Trophoblast cell (in vitro differentiated cells and primary cell): ENCODE measurements around the gene IBTK.
"Not testable (repeated sequence)": the region's sequence is repeated elsewhere in the genome, so short reads cannot be mapped to it uniquely, and the experiment has no call there.

ENCODE experiments used
- DNase-seq, 2 donors: peaks; one replicate each; pipeline ENCODE4 v3.0.0-alpha.2; 2016
- H2AFZ ChIP-seq: 2 replicates; pipeline ENCODE4 v1.6.1; 2013; ENCODE audit warnings: low read length, moderate library complexity, mild to moderate bottlenecking; ENCODE audit not compliant: insufficient read depth, poor library complexity
- H2AK5ac ChIP-seq: 2 replicates; pipeline ENCODE4 v1.6.1; 2013; ENCODE audit warnings: mild to moderate bottlenecking, low read length
- H2BK120ac ChIP-seq: 2 replicates; pipeline ENCODE4 v1.6.1; 2013; ENCODE audit warnings: low read length, mild to moderate bottlenecking, moderate library complexity; ENCODE audit not compliant: insufficient read depth, poor library complexity
- H2BK12ac ChIP-seq: 2 replicates; pipeline ENCODE4 v1.6.1; 2013; ENCODE audit warnings: mild to moderate bottlenecking, low read length, moderate library complexity
- H2BK5ac ChIP-seq: 2 replicates; pipeline ENCODE4 v1.6.1; 2013; ENCODE audit warnings: low read length, low read depth, moderate library complexity, mild to moderate bottlenecking; ENCODE audit not compliant: poor library complexity
- H3K14ac ChIP-seq: 2 replicates; pipeline ENCODE4 v1.6.1; 2013; ENCODE audit warnings: mild to moderate bottlenecking, low read length
- H3K18ac ChIP-seq: 2 replicates; pipeline ENCODE4 v1.6.1; 2013; ENCODE audit warnings: mild to moderate bottlenecking, low read length
- H3K23ac ChIP-seq: 2 replicates; pipeline ENCODE4 v1.6.1; 2013; ENCODE audit warnings: low read length
- H3K27ac ChIP-seq: 2 replicates; pipeline ENCODE4 v1.5.1; 2013; ENCODE audit warnings: low read depth, mild to moderate bottlenecking, inconsistent platforms, low read length, moderate library complexity
- H3K27me3 ChIP-seq: 2 replicates; pipeline ENCODE4 v1.6.1; 2013; ENCODE audit warnings: inconsistent platforms, mild to moderate bottlenecking, low read length, moderate library complexity; ENCODE audit not compliant: insufficient read depth
- H3K36me3 ChIP-seq, 2 experiments: 1 replicate in 1 of 2; 2 replicates in 1 of 2; pipeline ENCODE4 v1.6.1; 2013; ENCODE audit warnings: low read length in 2 of 2, mild to moderate bottlenecking in 2 of 2, moderate library complexity in 1 of 2; ENCODE audit not compliant: insufficient read depth in 2 of 2, control insufficient read depth in 1 of 2
- H3K4ac ChIP-seq: 2 replicates; pipeline ENCODE4 v1.6.1; 2013; ENCODE audit warnings: low read depth, mild to moderate bottlenecking, low read length, moderate library complexity
- H3K4me1 ChIP-seq, 2 experiments: 1 replicate in 1 of 2; 2 replicates in 1 of 2; pipeline ENCODE4 v1.6.1; 2013; ENCODE audit warnings: low read length in 2 of 2, mild to moderate bottlenecking in 2 of 2, moderate library complexity in 1 of 2; ENCODE audit not compliant: insufficient read depth in 2 of 2, control insufficient read depth in 1 of 2
- H3K4me2 ChIP-seq: 2 replicates; pipeline ENCODE4 v1.6.1; 2013; ENCODE audit warnings: inconsistent platforms, mild to moderate bottlenecking, low read length, moderate library complexity
- H3K4me3 ChIP-seq: 2 replicates; pipeline ENCODE4 v1.5.1; 2013; ENCODE audit warnings: mild to moderate bottlenecking, low read depth, low read length, inconsistent platforms
- H3K79me1 ChIP-seq: one replicate; pipeline ENCODE4 v1.6.1; 2013; ENCODE audit warnings: low read length
- H3K79me2 ChIP-seq: 2 replicates; pipeline ENCODE4 v1.6.1; 2013; ENCODE audit warnings: low read length, mild to moderate bottlenecking; ENCODE audit not compliant: control insufficient read depth, insufficient read depth, poor library complexity
- H3K9ac ChIP-seq: 2 replicates; pipeline ENCODE4 v1.6.1; 2013; ENCODE audit warnings: mild to moderate bottlenecking, low read length
- H3K9me3 ChIP-seq: 2 replicates; pipeline ENCODE4 v1.6.1; 2013; ENCODE audit warnings: low read depth, mild to moderate bottlenecking, control low read depth, inconsistent platforms, low read length; ENCODE audit not compliant: insufficient read depth
- H4K12ac ChIP-seq: 2 replicates; pipeline ENCODE4 v1.6.1; 2013; ENCODE audit warnings: low read depth, mild to moderate bottlenecking, low read length, moderate library complexity
- H4K8ac ChIP-seq: 2 replicates; pipeline ENCODE4 v1.6.1; 2013; ENCODE audit warnings: low read depth, mild to moderate bottlenecking, low read length, moderate library complexity
- H4K91ac ChIP-seq: one replicate; pipeline ENCODE4 v1.6.1; 2013; ENCODE audit warnings: low read depth, mild to moderate bottlenecking, low read length, moderate library complexity
- WGBS: extraction: QIAGEN DNeasy Blood & Tissue Kit; methylation state at CpG from one replicate; pipeline ENCODE4 v1.1.7; 2013; ENCODE audit warnings: missing lambda C conversion rate; ENCODE audit not compliant: insufficient read length, insufficient coverage; ENCODE audit errors: extremely low coverage; 5-methylcytosine and 5-hydroxymethylcytosine counted together

The IBTK gene

DNA sequence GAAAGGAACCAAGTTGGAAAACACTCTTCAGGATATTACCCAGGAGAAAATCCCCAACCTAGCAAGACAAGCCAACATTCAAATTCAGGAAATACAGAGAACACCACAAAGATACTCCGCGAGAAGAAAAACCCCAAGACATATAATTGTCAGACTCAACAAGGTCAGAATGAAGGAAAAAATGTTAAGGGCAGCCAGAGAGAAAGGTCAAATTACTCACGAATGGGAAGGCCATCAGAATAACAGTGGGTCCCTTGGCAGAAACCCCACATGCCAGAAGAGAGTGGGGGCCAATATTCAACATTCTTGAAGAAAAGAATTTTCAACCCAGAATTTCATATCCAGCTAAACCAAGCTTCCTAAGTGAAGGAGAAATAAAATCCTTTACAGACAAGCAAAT is 94.8 kb downstream of the IBTK start:
- not testable (repeated sequence) for H3K4ac ChIP-seq, H2BK5ac ChIP-seq, DNase-seq, H3K4me1 ChIP-seq, H4K91ac ChIP-seq, H3K14ac ChIP-seq, H4K12ac ChIP-seq, H3K36me3 ChIP-seq, H4K8ac ChIP-seq, H3K23ac ChIP-seq, H3K9ac ChIP-seq, H2AFZ ChIP-seq, H3K4me3 ChIP-seq, H3K27me3 ChIP-seq, H2AK5ac ChIP-seq, H3K9me3 ChIP-seq, H2BK12ac ChIP-seq, H3K18ac ChIP-seq, H3K79me2 ChIP-seq, H3K4me2 ChIP-seq, H2BK120ac ChIP-seq, H3K79me1 ChIP-seq, H3K27ac ChIP-seq
- WGBS = no CpG with 5 or more reads among the region's 3 CpGs

DNA sequence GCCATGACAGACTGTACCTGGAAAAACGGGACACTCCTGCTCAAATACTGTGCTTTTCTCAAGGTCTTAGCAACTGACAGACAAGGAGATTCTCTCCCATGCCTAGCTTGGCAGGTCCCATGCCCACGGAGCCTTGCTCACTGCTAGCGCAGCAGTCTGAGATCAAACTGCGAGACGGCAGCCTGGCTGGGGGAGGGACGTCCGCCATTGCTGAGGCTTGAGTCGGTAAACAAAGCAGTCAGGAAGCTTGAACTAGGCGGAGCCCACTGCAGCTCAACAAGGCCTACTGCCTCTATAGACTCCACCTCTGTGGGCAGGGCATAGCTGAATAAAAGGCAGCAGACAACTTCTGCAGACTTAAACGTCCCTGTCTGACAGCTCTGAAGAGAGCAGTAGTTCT is 96.4 kb downstream of the IBTK start:
- not testable (repeated sequence) for H3K4me1 ChIP-seq, H3K23ac ChIP-seq, H3K14ac ChIP-seq, H4K8ac ChIP-seq, H4K12ac ChIP-seq, H3K36me3 ChIP-seq, H3K27ac ChIP-seq, H3K4ac ChIP-seq, DNase-seq, H3K27me3 ChIP-seq, H3K9me3 ChIP-seq, H3K4me2 ChIP-seq, H2BK5ac ChIP-seq, H3K79me2 ChIP-seq, H2BK120ac ChIP-seq, H2AFZ ChIP-seq, H4K91ac ChIP-seq, H2BK12ac ChIP-seq, H3K79me1 ChIP-seq, H3K9ac ChIP-seq, H2AK5ac ChIP-seq, H3K18ac ChIP-seq, H3K4me3 ChIP-seq
- no CpG with 5 or more reads among the region's 10 CpGs for WGBS

DNA sequence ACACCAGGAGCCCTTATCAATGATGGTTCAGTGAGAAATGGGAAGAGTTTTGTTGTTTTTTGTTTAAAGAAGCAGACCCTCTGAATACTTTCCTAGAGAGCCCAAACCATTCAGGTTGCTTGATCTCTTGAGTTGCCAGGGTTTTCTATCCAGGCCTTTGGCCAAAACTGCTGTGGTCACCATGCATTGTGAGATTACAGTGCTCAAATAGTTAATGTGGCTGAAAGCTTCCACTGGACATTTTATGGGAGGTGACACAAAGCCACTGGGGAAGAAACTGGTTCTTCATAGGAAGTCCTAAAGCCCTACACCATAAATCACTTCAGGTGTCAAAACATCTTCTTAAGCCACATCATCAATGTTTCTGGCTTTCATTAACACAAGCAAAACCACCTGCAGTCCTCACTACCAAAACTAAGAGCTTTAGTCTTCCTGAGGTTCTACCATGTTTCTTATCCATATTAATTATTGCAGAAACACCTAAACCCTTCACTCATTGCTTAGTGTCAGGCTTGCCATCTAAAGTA is 101.6 kb downstream of the IBTK start:
- peaks cover 0 to 4% of the 10 kb centered on the region in 2 experiments for H3K4me1 ChIP-seq
- no peak overlapping the region for H3K14ac ChIP-seq
- H3K79me1 ChIP-seq = no peaks in the 10 kb centered on the region
- no peak for DNase-seq
- no peak overlapping the region for H2BK12ac ChIP-seq
- H3K9me3 ChIP-seq = no peaks in the 10 kb centered on the region
- H3K18ac ChIP-seq = no peak overlapping the region
- no peak overlapping the region for H4K12ac ChIP-seq
- H3K27me3 ChIP-seq = no peaks in the 10 kb centered on the region
- no peak overlapping the region for H2AFZ ChIP-seq
- H3K4me2 ChIP-seq = no peak overlapping the region
- H3K4ac ChIP-seq = no peak overlapping the region
- H2BK5ac ChIP-seq = no peak overlapping the region
- H4K91ac ChIP-seq = no peak overlapping the region
- H3K23ac ChIP-seq = no peak overlapping the region
- H2AK5ac ChIP-seq = no peak overlapping the region
- no peak overlapping the region for H4K8ac ChIP-seq
- H3K4me3 ChIP-seq = no peak overlapping the region
- no peaks in the 10 kb centered on the region for H3K79me2 ChIP-seq
- H3K9ac ChIP-seq = no peak overlapping the region
- H2BK120ac ChIP-seq = no peak overlapping the region
- H3K27ac ChIP-seq = no peak overlapping the region
- H3K36me3 ChIP-seq = no peaks in the 10 kb centered on the region

DNA sequence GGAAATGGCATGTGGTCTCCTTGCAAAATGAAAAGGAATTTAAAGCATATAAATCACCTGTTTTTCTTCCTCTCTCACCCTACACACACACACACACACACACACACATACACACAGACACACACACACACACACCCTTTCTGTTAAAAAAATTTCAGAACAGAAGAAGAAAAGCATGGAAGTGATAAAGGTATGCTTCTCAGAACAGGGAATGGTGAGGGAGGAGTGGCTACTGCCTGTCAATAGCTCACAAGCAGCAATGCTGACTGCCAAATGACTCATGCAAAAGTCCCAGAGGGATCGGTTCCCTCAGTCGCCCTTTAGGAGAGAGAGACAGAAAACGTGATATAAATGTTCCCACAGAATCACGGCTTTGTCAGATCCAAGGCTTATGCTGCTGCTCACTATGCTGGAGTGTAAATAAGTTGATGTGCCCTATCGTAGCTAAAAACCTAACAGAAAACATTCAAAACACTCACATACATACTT is 102.6 kb downstream of the IBTK start:
- H4K91ac ChIP-seq = no peak overlapping the region
- H2AK5ac ChIP-seq = no peak overlapping the region
- H3K79me1 ChIP-seq = no peaks in the 10 kb centered on the region
- DNase-seq = peak; percentile 42 to 74
- peaks cover 0 to 4% of the 10 kb centered on the region in 2 experiments for H3K4me1 ChIP-seq
- no peak overlapping the region for H4K12ac ChIP-seq
- peak overlapping the region; percentile 8 for H3K27ac ChIP-seq
- no peak overlapping the region for H4K8ac ChIP-seq
- H2BK120ac ChIP-seq = no peak overlapping the region
- H3K14ac ChIP-seq = no peak overlapping the region
- no peak overlapping the region for H3K4ac ChIP-seq
- no peaks in the 10 kb centered on the region for H3K36me3 ChIP-seq
- no peak overlapping the region for H3K4me2 ChIP-seq
- no peaks in the 10 kb centered on the region for H3K27me3 ChIP-seq
- no peak overlapping the region for H2BK12ac ChIP-seq
- H3K18ac ChIP-seq = no peak overlapping the region
- H3K9ac ChIP-seq = no peak overlapping the region
- H3K9me3 ChIP-seq = no peaks in the 10 kb centered on the region
- H2AFZ ChIP-seq = no peak overlapping the region
- no peaks in the 10 kb centered on the region for H3K79me2 ChIP-seq
- no peak overlapping the region for H3K4me3 ChIP-seq
- no peak overlapping the region for H3K23ac ChIP-seq
- H2BK5ac ChIP-seq = no peak overlapping the region
- WGBS = no CpG with 5 or more reads among the region's 5 CpGs
